B cell (primary cell): ENCODE data around the gene CAND2. TPM values are rescaled to one million over a fixed set of nuclear protein-coding genes. Genes with fewer than 3 reads are reported as not detected.

Experiments used
- ATAC-seq: fragments of 200-7000 bp; cut with Tn5 transposase; one replicate; pipeline ENCODE4 v1.10.0; 2021; ENCODE audit warnings: low read depth, mild to moderate bottlenecking, moderate number of reproducible peaks, moderate library complexity
- CTCF ChIA-PET: fragments of 350-600 bp; sonication (Branson Sonifier 250); formaldehyde crosslinking; loops from one replicate; lab custom pipeline; 2021; ENCODE audit warnings: antibody characterized with exemption, inconsistent platforms; lab: Charles Lee
- POLR2A ChIA-PET: fragments of 350-600 bp; sonication (Branson Sonifier 250); formaldehyde crosslinking; loops from one replicate; lab custom pipeline; 2021; ENCODE audit warnings: antibody characterized with exemption; lab: Charles Lee
- DNase-seq: peaks from one replicate; pipeline ENCODE4 v3.0.0; 2013
- H2AFZ ChIP-seq: 2 replicates; pipeline ENCODE4 v1.6.1; 2012; ENCODE audit warnings: mild to moderate bottlenecking, low read depth, low read length; ENCODE audit not compliant: insufficient read depth, poor library complexity, severe bottlenecking
- H3K27ac ChIP-seq, 2 donors: 1 replicate in 1 of 2; 2 replicates in 1 of 2; pipeline ENCODE4 v1.5.1; 2012 to 2013; ENCODE audit warnings: low read length in 2 of 2, mild to moderate bottlenecking in 2 of 2, moderate library complexity in 1 of 2
- H3K27me3 ChIP-seq, 4 experiments: fragments of 200-600 bp in 1 of 4; sonication (generic) in 1 of 4; replicated peaks in 1 of 4; 1 replicate in 2 of 4; 2 replicates in 2 of 4; pipeline versions ENCODE4 v1.6.1 to v1.7.0; 2013 to 2016; ENCODE audit warnings: low read length in 3 of 4, mild to moderate bottlenecking in 2 of 4, mixed read lengths in 1 of 4, moderate library complexity in 1 of 4; ENCODE audit not compliant: insufficient read depth in 4 of 4, control insufficient read depth in 3 of 4; ENCODE audit errors: control extremely low read depth in 1 of 4
- H3K36me3 ChIP-seq, 2 experiments: replicated peaks in 1 of 2; 1 replicate in 1 of 2; 2 replicates in 1 of 2; pipeline versions ENCODE4 v1.6.1 to v1.7.1; 2013; ENCODE audit warnings: low read length in 1 of 2; ENCODE audit not compliant: insufficient read depth in 2 of 2, control insufficient read depth in 1 of 2; ENCODE audit errors: control extremely low read depth in 1 of 2, extremely low read depth in 1 of 2
- H3K4me1 ChIP-seq, 2 donors: fragments of 200-600 bp in 1 of 2; sonication (generic) in 1 of 2; 1 replicate in 1 of 2; 2 replicates in 1 of 2; pipeline versions ENCODE4 v1.5.1 to v1.6.1; 2013 to 2017; ENCODE audit warnings: low read length in 2 of 2; ENCODE audit not compliant: control insufficient read depth in 2 of 2, insufficient read depth in 2 of 2
- H3K4me2 ChIP-seq: replicated peaks from 2 replicates; pipeline ENCODE3; 2012; ENCODE audit warnings: mild to moderate bottlenecking, low read depth, low read length; ENCODE audit not compliant: poor library complexity, severe bottlenecking
- H3K4me3 ChIP-seq, 5 experiments: fragments of 200-600 bp in 1 of 5; sonication (generic) in 1 of 5; 1 replicate in 3 of 5; 2 replicates in 2 of 5; pipeline versions ENCODE4 v1.5.1 to v1.7.0; 2011 to 2016; ENCODE audit warnings: low read length in 4 of 5, mild to moderate bottlenecking in 4 of 5, low read depth in 2 of 5, control low read depth in 1 of 5, moderate library complexity in 1 of 5; ENCODE audit not compliant: insufficient read depth in 1 of 5; ENCODE audit errors: control extremely low read depth in 1 of 5, extremely low read depth in 1 of 5
- H3K79me2 ChIP-seq: fragments of 200-600 bp; sonication (generic); one replicate; pipeline ENCODE4 v1.6.0; 2016; ENCODE audit warnings: low read length; ENCODE audit not compliant: control insufficient read depth, insufficient read depth
- H3K9ac ChIP-seq: fragments of 200-600 bp; sonication (generic); 2 replicates; pipeline ENCODE4 v1.6.1; 2017; ENCODE audit warnings: mild to moderate bottlenecking, low read length, moderate library complexity
- H3K9me3 ChIP-seq, 3 donors: one replicate each; pipeline versions ENCODE4 v1.6.1 to v1.7.1; 2013; ENCODE audit warnings: low read length in 2 of 3; ENCODE audit not compliant: control insufficient read depth in 2 of 3, insufficient read depth in 1 of 3; ENCODE audit errors: control extremely low read depth in 1 of 3
- H4K20me1 ChIP-seq: 2 replicates; pipeline ENCODE4 v1.6.0; 2012; ENCODE audit warnings: mild to moderate bottlenecking, low read length; ENCODE audit not compliant: insufficient read depth, control insufficient read depth, poor library complexity, severe bottlenecking
- H3K27ac Mint-ChIP-seq: one replicate; pipeline ENCODE4 v1.8.0; 2021; ENCODE audit warnings: mixed read lengths
- H3K27me3 Mint-ChIP-seq: one replicate; pipeline ENCODE4 v1.8.0; 2021; ENCODE audit warnings: mixed read lengths
- H3K4me1 Mint-ChIP-seq: one replicate; pipeline ENCODE4 v1.8.0; 2021; ENCODE audit warnings: mixed read lengths
- H3K4me3 Mint-ChIP-seq: one replicate; pipeline ENCODE4 v1.8.0; 2021; ENCODE audit warnings: mixed read lengths
- H3K9me3 Mint-ChIP-seq: one replicate; pipeline ENCODE4 v1.8.0; 2022; ENCODE audit warnings: mixed read lengths; ENCODE audit not compliant: insufficient read depth
- EZH2 ChIP-seq: IDR thresholded peaks from 2 replicates; pipeline ENCODE4 v1.6.1; 2012; ENCODE audit warnings: borderline replicate concordance, low read depth, mild to moderate bottlenecking, moderate library complexity, low read length; ENCODE audit not compliant: insufficient read depth, poor library complexity, severe bottlenecking
- WGBS: methylation state at CpG from one replicate; pipeline ENCODE4 v1.1.5; 2013; ENCODE audit warnings: missing lambda C conversion rate; ENCODE audit not compliant: insufficient coverage; 5-methylcytosine and 5-hydroxymethylcytosine counted together
- intact Hi-C: fragments of 100-400 bp; cut with micrococcal nuclease; formaldehyde crosslinking; loops from one replicate; pipeline ENCODE4 v1.10.0; 2022
- polyA plus RNA-seq: library from polyadenylated mRNA; depleted of rRNA; stranded (reverse); fragments of >200 nt; gene quantifications from 2 replicates; pipeline ENCODE4 v1.2.3, GENCODE V29; 2012
- total RNA-seq, 2 donors: library from RNA; stranded (reverse); fragments of 120-200 nt in 1 of 2; gene quantifications; 1 replicate in 1 of 2; 2 replicates in 1 of 2; pipeline versions ENCODE4 v1.2.3 to v1.2.4, GENCODE V29; 2013 to 2022
- TF ChIP-seq, protein P1 (sequence below): fragments of 200-600 bp; IDR thresholded peaks from one replicate; pipeline ENCODE4 v1.8.0; 2022; ENCODE audit warnings: antibody characterized with exemption, mild to moderate bottlenecking

CAND2 gene
- total and polyA plus RNA-seq, 2 donors (not counting 1 experiment from before 2014, with no cell fraction given): 0.34 to 1.9 TPM

DNA sequence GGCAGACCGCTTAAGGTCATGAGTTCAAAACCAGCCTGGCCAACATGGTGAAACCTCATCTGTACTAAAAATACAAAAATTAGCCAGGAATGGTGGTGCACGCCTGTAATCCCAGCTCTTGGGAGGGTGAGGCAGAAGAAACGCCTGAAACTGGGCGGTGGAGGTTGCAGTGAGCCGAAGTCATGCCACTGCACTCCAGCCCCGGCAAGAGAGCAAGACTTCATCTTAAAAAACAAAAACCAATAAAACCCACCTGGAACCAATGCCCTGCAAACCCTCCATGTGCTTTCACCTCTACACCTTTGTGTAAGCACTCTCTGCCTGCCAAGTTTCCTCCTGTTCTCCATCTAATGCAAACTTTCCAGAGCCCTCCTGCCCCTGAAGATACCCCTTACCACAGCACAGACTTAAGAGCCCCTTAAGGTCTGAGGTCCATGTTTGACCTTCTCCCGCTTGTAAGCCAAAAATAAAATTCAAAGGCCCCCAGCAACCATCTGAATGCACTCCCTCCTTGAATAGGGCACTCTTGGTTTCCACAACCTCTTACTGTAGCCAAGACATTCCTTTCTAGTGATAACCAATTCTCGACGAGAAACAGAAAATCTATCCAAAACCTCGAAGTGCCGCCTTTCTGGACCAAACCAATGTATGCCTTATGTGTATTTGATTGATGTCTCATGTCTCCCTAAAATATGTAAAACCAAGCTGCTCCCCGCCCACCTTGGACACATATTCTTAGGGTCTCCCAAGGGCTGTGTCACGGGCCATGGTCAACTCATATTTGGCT lies 41.9 kb downstream of the CAND2 start:
- H3K27me3 ChIP-seq: no peaks in the 10 kb centered on the region
- H3K4me3 ChIP-seq: no peak overlapping the region
- DNase-seq: no peak
- H3K4me1 ChIP-seq: peaks cover 14 to 30% of the 10 kb centered on the region in 2 donors
- intact Hi-C loops: no loop called here
- CTCF ChIA-PET: no interaction called here
- H3K36me3 ChIP-seq: peaks cover 13 to 68% of the 10 kb centered on the region in 2 experiments
- H3K27ac Mint-ChIP-seq: peak overlapping the region; percentile 37
- no peak overlapping the region for H3K4me2 ChIP-seq
- peaks cover 45% of the 10 kb centered on the region for H3K4me1 Mint-ChIP-seq
- H3K9me3 ChIP-seq: no peaks in the 10 kb centered on the region
- H3K9me3 Mint-ChIP-seq: no peaks in the 10 kb centered on the region
- POLR2A ChIA-PET: no interaction called here
- H2AFZ ChIP-seq: no peak overlapping the region
- no peak for TF ChIP-seq EZH2
- TF ChIP-seq, protein P1, sequence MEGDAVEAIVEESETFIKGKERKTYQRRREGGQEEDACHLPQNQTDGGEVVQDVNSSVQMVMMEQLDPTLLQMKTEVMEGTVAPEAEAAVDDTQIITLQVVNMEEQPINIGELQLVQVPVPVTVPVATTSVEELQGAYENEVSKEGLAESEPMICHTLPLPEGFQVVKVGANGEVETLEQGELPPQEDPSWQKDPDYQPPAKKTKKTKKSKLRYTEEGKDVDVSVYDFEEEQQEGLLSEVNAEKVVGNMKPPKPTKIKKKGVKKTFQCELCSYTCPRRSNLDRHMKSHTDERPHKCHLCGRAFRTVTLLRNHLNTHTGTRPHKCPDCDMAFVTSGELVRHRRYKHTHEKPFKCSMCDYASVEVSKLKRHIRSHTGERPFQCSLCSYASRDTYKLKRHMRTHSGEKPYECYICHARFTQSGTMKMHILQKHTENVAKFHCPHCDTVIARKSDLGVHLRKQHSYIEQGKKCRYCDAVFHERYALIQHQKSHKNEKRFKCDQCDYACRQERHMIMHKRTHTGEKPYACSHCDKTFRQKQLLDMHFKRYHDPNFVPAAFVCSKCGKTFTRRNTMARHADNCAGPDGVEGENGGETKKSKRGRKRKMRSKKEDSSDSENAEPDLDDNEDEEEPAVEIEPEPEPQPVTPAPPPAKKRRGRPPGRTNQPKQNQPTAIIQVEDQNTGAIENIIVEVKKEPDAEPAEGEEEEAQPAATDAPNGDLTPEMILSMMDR: no peak
- H3K27me3 Mint-ChIP-seq: no peaks in the 10 kb centered on the region
- ATAC-seq: no peak
- peaks cover 47% of the 10 kb centered on the region for H4K20me1 ChIP-seq
- no peak overlapping the region for H3K27ac ChIP-seq
- peak overlapping the region; percentile 46 for H3K4me3 Mint-ChIP-seq
- no peak overlapping the region for H3K9ac ChIP-seq
- WGBS: 94% methylated on average over 9 of the region's 13 CpGs
- no peaks in the 10 kb centered on the region for H3K79me2 ChIP-seq

DNA sequence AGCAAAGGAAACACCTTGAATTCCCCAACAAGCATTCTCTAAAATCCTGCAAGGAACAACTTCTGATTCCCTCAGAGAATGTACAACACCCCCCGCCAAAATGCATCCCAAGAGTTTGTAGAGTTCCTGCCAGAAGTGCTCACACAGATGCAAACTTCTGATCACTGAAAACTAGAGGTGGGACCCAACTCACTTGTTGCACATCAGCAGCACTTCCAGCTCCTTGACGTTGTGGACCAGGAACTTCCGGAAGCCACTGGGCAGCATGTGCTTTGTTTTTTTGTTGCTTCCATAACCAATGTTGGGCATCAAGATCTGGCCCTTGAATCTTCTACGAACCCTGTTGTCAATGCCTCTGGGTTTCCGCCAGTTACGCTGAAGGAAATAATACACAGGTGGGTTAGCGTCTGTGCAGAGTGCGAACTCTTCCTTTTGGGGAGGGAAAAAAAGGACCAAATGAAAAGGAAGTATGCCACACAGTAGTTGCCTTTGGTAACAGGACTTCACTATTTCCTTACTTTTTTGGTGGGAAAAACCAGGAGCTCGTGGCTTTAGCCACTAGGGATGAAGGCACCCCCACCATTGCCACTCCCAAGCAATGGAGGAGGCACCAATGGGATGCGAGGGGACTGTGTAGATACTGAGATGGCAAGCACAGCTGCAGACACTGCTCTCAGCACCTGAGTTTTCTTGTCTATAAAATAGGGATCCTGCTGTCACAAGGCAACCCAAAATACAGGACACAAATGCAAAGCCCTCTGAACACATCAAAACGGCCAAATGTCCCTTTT lies 42.9 kb downstream of the CAND2 start:
- peak overlapping the region; percentile 99 for H3K27ac Mint-ChIP-seq
- DNase-seq: no peak
- H3K4me1 Mint-ChIP-seq: peaks cover 45% of the 10 kb centered on the region
- Histone ChIP-seq H4K20me1 (peaks cover 47% of the 10 kb centered on the region), H3K4me3 (no peak overlapping the region), H3K36me3 (peaks cover 13 to 58% of the 10 kb centered on the region in 2 experiments), H3K4me1 (peaks cover 14 to 30% of the 10 kb centered on the region in 2 donors), H3K27ac (peak overlapping the region in 1 of 2 donors; percentile 96), H2AFZ (no peak overlapping the region), H3K9ac (no peak overlapping the region), H3K9me3 (no peaks in the 10 kb centered on the region), H3K79me2 (no peaks in the 10 kb centered on the region), H3K27me3 (no peaks in the 10 kb centered on the region), H3K4me2 (peak overlapping the region; percentile 78)
- no peaks in the 10 kb centered on the region for H3K9me3 Mint-ChIP-seq
- 75% methylated on average over 10 of the region's 11 CpGs for WGBS
- H3K27me3 Mint-ChIP-seq: no peaks in the 10 kb centered on the region
- no peak for TF ChIP-seq EZH2
- TF ChIP-seq, protein P1: no peak
- ATAC-seq: no peak
- H3K4me3 Mint-ChIP-seq: peak overlapping the region; percentile 99
- ChIA-PET CTCF (no interaction called here), POLR2A (no interaction called here)
- intact Hi-C loops: no loop called here
